ENCODE measurements around the gene TOR4A.

DNA sequence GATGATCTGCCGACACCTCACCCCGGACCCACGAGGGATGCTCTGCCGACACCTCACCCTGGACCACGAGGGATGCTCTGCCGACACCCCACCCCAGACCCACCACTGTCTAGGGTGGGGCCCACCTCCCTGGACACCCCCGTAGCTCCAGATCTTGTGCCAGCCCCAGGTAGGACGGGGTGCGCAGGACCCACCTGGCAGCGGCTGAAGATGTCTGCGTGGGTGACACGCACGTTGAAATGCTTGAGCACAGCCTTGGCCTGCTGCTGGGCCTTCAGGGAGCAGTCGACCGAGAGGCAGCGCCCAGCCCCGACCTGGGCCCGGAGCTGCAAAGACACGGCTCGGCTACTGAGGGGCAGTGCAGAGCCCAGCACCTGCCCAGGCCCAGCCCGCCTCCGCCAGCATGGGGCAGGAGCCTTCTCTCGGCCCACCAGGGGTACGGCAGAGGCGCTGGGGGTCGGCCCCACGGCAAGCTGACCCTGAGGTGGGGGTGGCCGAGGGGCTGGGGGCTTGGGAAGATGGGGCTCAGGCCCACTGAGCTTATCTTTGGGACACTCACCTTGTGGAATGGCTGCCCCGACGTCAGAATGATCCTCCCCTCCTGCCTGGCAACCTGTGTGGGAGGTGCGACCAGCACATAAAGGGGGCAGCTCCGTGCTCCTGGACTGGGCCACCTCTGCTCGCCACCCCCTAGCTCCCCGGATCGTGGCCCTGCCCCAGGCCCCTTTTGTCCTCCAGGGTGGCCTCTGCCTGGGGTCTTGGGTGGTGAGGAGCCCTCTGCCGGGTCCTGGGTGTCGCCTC, 46.2 kb downstream of the TOR4A start:
- TF ChIP-seq EZH2 (IDR thresholded peaks at IDR 0.05) (no peak), POLR2AphosphoS5 (IDR thresholded peaks at IDR 0.05; ENCODE audit: borderline replicate concordance, low read depth, low read length) (no peak)

Data from SK-N-MC (cell line).